A172 (cell line): ENCODE data around the gene TRIM44. TPM values are rescaled to one million over a fixed set of nuclear protein-coding genes. Genes with fewer than 3 reads are reported as not detected.
"Not testable (repeated sequence)": the region's sequence is repeated elsewhere in the genome, so short reads cannot be mapped to it uniquely, and the experiment has no call there.

Source experiments
- DNase-seq: peaks from one replicate; pipeline ENCODE4 v3.0.0-alpha.2; 2015; ENCODE audit warnings: low spot score
- total RNA-seq: library from RNA; depleted of rRNA; stranded (reverse); fragments of >200 nt; shearing (Covaris generic); gene quantifications from 2 replicates; pipeline ENCODE4 v1.2.3, GENCODE V29; 2014; rRNA removed

The TRIM44 gene
- total RNA-seq, 1 experiment from 2014 or later, result 38.0 TPM

- DNase-seq, result no peak
Measured at GRCh38 chr11:35852056-35852455, 189.5 kb downstream of the TRIM44 start.

- no peak for DNase-seq
Measured at GRCh38 chr11:35853971-35854370, 191.4 kb downstream of the TRIM44 start.

GRCh38 chr11:35855671-35856070, 193.1 kb downstream of the TRIM44 start:
- DNase-seq, result no peak

GRCh38 chr11:35856259-35856658, 193.7 kb downstream of the TRIM44 start:
- no peak for DNase-seq

GRCh38 chr11:35856756-35857155, 194.2 kb downstream of the TRIM44 start:
- no peak for DNase-seq

GRCh38 chr11:35857922-35858321, 195.3 kb downstream of the TRIM44 start:
- no peak for DNase-seq

- DNase-seq, result no peak
Measured at GRCh38 chr11:35859301-35859700, 196.7 kb downstream of the TRIM44 start.

GRCh38 chr11:35860194-35860593, 197.6 kb downstream of the TRIM44 start:
- not testable (repeated sequence) for DNase-seq

GRCh38 chr11:35861191-35861590, 198.6 kb downstream of the TRIM44 start:
- DNase-seq, result no peak

- DNase-seq, result no peak
Measured at GRCh38 chr11:35862666-35863065, 200.1 kb downstream of the TRIM44 start.

- no peak for DNase-seq
Measured at GRCh38 chr11:35864131-35864530, 201.6 kb downstream of the TRIM44 start.

- DNase-seq, result no peak
Measured at GRCh38 chr11:35866601-35867000, 204.0 kb downstream of the TRIM44 start.

Other genes starting within 250 kb of the TRIM44 start
- gene SLC1A2, start 243.2 kb upstream of the TRIM44 start, total RNA-seq, result 0.12 and 0.41 TPM in 2 replicates
- gene PAMR1, start 137.2 kb upstream of the TRIM44 start, total RNA-seq, result 0.43 and 0.53 TPM in 2 replicates
- gene FJX1, start 44.3 kb upstream of the TRIM44 start, total RNA-seq, result 38.3 and 53.4 TPM in 2 replicates